CD4-positive, alpha-beta T cell treated with Interleukin-6 at 100 ng/mL for 8 hours (primary cell): ENCODE data around the gene LCN15.
"Not testable (repeated sequence)": the region's sequence is repeated elsewhere in the genome, so short reads cannot be mapped to it uniquely, and the experiment has no call there.

Source experiments
- DNase-seq: peaks from one replicate; pipeline ENCODE4 v3.0.0-alpha.2; 2020; ENCODE audit warnings: mixed read lengths, low spot score

The LCN15 gene

GRCh38 chr9:136722093-136722968, 42.0 kb downstream of the LCN15 start:
- no peak for DNase-seq

DNA sequence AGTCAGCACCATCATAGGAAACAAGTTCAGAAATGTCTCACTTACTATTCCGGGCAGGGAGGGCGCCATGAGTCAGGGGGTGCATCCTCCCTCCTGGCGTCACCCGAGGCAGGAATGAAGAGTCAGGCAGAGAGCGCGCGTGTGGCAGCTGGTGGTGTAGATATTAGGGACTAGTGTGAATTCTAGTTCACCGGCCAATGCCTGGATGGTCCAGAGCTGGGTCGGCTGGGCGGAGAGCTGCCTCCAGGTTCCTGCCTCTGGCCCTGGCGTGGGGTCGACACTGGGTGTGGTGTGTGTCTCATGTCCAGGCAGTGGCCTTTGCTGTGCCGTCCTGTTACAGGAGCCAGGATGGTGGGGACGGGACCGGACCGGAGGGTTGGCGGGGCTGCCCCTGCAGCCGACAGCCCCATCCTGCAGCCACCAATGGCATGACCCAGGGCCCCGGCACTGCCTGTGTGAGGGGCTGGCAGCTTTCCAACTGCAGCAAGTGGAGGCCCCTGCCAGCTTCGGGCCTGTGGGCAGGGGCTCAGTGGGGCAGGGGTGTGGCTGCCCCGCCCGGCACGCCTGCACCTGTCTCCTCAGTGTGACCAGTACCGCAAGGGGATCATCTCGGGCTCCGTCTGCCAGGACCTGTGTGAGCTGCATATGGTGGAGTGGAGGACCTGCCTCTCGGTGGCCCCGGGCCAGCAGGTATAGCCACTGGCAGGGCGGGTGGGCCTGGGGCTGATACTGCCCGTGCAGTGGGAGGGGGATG, 42.8 kb downstream of the LCN15 start:
- DNase-seq = no peak

- DNase-seq = no peak
These were observed 43.4 kb downstream of the LCN15 start for GRCh38 chr9:136720898-136721338.

GRCh38 chr9:136720251-136720897, 43.9 kb downstream of the LCN15 start:
- no peak for DNase-seq

DNA sequence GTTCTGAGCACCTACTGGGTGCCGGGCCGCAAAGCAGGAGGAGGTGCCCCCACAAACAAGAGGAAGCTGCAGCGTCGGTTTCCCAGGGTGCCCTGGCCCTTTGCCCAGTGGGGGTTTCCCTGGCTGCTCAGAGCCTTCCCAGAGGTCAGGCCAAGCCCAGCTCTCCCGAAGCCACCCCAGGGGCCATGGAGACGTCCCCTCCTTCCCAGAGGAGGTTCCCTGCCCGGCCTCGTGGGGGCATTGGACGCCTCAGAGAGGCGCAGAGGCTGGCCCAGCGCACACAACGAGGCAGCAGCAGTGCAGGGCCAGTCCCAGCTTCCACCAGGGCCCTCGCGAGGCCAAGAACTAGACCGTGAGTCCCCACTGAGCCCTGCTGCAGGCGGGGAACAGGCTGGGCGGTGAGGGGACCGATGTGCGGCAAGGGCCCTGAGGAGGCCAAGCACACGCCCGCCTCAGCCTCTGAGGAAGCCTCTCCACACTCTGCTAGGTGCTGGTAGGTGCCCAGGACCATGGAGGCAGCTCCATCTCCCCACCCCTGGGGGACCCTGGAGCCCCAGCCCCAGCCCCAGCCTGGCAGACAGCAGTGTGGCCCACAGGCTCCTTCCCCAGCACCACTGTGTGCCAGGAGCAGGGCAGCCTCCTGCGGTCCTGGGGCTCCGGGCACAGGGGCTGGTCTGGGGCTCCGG, 45.0 kb downstream of the LCN15 start:
- DNase-seq = no peak

DNA sequence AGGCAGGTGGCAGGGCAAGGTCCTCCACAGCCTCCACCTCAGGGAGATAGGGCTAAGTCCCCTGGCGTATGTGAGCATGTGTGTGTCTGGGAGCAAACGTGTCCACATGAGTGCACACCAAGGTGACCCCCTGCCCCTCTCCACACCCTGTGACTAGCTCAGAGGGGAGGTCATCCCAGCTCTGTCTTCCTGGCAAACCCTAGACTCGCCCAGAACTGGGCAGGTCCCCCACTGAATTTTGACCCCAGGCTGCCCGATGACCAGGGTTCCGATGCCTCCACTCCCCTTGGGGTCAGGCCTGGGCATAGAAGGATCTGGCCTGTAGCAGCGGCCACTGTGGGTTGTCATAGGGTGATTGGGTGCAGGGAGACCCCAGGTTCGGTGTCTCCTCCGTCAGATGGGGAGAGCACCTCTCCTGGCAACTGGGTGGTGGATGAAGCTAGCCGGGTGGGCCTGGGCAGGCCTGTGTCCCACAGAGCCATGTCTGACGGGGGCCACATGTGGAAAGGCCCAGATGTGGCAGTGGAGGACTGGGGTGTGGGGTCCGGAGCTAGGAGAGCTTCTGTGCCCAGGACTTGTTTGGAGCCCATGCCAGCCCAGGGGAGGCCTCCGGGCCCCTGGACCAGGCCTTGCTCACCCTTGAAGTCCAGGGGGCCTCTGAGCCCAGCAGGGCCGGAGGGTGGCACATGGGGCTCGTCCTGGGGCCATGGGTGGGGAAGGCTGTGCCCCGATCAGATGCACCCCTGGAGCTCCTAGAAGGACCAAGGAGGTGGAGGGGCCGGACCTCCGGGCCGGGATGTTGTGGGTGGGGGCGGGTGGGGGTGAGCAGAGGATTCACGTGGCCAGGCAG, 45.7 kb downstream of the LCN15 start:
- DNase-seq = no peak

DNA sequence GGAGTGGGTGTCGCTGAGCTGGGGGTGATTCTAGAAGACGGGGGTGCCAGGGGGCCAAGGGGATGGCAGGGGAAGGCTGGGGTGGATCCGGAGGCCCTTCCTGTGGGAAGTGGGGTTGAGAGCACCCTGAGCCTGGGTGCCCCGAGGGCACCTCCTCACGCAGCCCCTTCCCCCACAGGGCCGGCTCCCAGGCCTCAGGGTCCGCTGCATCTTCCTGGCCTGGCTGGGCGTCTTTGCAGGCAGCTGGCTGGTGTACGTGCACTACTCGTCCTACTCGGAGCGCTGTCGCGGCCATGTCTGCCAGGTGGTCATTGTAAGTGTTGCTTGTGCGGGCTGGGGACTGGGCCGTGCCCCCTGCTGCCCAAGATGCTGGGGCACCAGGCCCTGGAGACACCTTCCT, 46.9 kb downstream of the LCN15 start:
- DNase-seq = no peak

- DNase-seq = no peak
These were observed 49.4 kb downstream of the LCN15 start for GRCh38 chr9:136714893-136715274.

DNA sequence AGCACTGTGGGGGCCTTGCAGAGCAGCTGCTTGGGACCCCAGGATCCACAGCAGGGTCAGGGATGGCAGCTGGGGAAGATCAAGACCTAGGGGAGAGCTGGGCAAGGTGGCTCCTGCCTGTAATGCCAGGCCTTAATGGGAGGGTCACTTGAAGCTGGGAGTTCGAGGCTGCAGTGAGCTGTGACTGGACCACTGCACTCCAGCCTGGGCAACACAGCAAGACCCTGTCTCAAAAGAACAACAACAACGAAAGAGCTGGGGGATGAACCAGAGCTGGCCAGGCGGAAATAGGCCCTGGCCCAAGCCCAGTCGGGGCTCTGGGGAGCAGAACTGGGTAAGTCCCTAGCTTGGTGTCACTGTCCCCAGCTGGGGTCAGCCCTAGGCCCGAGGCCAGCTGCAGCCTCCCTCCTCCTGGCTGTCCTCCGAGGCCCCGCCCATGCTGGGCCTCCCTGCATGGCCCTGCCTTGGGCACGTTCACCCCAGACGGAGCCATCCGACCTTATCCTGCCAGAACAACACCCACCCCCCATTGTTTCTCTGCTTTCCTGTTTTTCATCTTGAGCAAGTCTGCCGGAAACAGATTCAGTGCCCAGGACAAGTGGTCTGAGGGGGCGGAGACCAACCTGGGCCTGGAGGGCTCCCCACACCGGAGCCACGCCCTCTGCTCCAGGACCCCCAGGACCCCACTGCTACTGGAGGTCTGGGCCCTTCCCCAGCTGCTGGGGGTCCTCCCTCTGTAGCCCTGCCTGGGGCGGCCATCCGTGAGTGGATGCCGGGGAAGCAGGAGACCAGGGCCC, 50.0 kb downstream of the LCN15 start:
- no peak for DNase-seq

GRCh38 chr9:136713550-136713949, 50.8 kb downstream of the LCN15 start:
- no peak for DNase-seq

GRCh38 chr9:136712690-136713544, 51.4 kb downstream of the LCN15 start:
- DNase-seq = no peak

GRCh38 chr9:136711751-136712689, 52.3 kb downstream of the LCN15 start, which contains the start of gene DIPK1B:
TSS of gene DIPK1B (plus strand) at chr9:136712572. CDS start at chr9:136712666, 94 bp downstream.
- no peak for DNase-seq

DNA sequence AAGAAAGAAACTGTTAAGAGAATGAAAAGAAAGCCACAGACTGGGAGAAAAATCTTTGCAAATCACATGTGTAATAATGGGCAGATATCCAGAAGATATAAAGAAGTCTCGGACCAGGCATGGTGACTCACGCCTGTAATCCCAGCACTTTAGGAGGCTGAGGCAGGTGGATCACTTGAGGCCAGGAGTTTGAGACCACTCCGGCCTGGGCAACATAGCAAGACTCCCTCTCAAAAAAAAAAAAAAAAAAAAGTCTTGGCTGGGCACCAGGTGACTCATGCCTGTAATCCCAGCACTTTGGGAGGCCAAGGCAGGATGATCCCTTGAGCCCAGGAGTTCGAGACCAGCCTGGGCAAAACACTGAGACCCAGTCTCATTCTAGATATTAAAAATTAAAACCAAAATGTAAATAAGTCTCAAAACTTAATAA, 53.1 kb downstream of the LCN15 start:
- DNase-seq = not testable (repeated sequence)

DNA sequence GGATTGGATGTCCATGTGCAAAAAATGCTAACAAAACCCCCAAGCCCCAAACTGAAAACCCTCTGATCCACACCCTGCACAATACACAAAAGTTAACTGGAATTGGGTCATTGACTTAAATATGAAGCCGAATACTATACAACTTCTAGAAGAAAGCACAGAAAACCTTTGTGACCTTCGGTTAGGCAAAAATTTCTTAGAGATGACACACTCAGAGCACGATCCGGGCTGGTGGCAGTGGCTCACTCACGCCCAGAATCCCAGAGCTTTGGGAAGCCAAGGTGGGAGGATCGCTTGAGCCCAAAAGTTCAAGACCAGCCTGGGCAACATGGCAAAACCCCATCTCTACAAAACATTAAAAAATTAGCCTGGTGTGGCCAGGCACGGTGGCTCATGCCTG, 53.8 kb downstream of the LCN15 start:
- no peak for DNase-seq
